HG02642 (cell line): ENCODE data around the gene CUX1.
"Not testable (repeated sequence)": the region's sequence is repeated elsewhere in the genome, so short reads cannot be mapped to it uniquely, and the experiment has no call there.

Source experiments
- ATAC-seq: cut with Tn5 transposase; IDR thresholded peaks from one replicate; pipeline ENCODE4 v1.9.1; 2021; ENCODE audit warnings: mild to moderate bottlenecking; ENCODE audit not compliant: unreplicated experiment, poor library complexity

Gene CUX1

DNA sequence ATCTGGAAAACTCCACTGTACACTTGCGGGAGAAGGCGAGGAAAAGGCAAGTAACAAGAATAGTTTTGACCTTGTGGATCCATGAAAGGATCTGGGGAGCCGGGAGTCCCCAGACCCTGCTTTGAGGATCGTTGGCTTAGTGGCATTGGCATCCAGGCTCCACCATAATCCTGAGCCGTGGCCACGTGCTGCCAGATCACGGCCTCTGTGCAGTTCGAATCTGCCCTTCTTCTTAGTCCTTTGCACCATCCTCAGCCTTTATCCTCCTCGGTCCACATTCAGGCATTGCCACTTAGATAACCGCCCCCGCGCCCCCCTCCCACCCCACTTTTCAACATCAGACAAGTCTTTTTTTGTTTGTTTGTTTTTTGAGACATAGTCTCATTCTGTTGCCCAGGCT is 201.4 kb downstream of the CUX1 start:
- ATAC-seq = no peak

DNA sequence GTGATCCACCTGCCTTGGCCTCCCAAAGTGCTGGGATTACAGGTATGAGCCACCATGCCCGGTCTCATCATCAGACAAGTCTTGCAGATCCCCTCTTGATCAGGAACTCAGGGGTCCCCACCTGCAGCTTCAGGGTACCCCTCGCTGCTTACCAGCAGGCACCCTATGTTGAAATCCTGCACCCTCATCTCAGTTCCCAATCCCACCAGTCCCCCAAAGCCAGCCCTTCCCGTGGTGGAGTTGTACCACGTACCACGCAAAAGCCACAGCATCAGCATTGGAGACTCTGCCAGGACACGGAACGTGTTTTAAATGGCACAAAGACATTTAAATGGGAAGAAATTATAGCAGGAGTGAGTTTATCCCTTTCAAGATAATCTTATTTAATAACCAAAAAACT is 202.0 kb downstream of the CUX1 start:
- ATAC-seq = no peak

DNA sequence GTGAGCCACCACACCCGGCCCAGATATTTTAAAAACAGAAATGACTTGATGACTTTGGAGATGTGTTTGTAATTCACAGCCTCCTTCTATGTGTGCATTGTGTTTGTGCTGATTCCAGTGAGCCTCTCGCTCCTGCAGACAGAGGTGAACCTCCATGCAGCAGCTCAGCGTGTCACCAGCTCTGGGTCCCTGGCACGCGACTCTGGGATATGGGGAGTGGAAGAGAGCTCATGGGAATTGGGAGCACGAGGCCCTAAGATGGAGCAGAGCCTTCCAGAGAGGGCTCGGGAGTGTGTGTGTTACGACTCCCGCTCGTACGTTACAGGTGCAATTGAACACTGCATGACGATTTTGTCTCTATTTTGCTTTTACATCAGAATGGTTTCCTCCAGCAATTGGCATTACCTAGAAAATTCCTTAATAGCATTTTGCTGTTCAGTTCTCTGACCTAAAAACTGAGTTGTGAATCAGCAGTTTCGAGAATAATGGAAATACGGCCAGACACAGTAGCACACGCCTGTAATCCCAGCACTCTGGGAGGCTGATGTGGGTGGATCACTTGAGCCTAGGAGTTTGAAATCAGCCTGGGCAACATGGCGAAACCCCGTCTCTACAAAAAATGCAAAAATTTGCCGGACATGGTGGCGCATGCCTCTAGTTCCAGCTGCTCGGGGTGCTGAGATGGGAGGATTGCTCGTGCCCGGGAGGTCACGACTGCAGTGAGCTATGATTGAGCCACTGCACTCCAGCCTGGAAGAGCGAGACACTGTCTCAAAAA is 204.6 kb downstream of the CUX1 start:
- no peak for ATAC-seq

DNA sequence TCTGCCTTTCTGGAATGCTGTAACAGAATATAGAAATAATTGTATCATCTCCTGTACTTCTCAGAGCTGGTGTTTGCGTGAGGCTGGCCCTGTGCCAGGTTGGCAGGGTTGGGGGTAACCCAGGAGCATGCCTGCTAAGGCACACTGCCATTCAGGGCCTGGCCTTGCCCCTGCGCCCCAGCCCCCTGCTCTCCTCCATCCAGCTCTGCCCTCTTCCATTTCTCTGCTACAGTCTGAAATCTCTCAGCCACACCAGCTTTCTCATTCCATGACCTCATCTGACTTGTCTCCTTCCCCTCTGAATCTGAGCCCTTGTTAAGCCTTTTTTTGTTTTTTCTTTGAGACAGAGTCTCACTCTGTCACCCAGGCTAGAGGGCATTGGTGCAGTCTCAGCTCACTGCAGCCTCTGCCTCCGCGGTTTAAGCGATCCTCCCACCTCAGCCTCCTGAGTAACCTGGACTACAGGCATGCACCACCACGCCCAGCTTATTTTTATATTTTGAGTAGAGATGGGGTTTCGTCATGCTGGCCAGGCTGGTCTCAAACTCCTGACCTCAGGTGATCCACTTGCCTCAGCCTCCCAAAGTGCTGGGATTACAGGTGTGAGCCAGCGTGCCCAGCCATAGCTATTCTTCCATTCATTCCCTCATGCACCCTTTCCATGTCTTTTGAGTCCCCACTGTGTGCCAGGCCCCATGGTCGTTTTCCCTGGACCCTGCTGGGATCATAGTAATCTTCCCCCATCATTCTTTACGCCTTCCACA is 206.8 kb downstream of the CUX1 start:
- no peak for ATAC-seq

DNA sequence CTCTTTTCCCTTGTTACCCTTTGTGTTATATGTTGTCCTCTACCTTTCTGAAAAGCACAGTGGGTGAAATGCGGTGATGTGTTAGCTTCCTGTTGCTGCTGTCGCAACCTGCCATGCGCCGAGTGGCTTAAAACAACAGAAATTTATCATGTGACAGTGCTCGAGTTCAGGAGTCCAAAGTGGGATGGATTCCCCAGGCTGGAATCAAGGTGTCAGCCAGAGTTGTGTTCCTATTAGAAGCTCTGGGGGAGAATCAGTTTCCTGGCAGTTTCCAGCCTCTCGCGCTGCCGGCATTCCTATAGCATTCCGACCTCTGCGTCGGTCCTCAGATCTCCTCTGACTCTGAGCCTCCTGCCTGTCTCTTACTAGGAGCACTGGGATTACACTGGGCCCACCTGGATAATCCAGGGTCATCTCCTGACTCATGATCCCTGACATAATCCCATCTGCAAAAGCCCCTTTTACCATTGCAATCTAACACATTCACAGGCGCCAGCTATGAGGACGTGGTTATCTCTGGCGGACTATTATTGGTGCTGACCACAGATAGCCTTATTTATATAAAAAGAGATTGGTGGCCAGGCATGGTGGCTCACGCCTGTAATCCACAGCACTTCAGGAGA is 207.5 kb downstream of the CUX1 start:
- no peak for ATAC-seq

DNA sequence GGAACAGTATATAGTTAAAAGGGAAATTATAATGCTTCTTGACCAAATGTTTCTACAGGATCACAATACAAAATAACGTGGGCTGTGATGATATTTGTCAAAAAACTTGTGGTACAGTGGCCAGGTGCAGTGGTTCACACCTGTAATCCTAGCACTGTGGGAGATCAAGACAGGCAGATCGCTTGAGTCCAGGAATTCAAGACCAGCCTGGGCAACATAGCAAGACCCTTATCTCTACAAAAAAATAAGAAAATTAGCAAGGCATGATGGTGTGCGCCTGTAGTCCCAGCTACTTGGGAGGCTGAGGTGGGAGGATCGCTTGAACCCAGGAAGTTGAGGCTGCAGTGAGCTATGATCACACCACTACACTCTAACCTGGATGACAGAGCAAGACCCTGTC is 208.4 kb downstream of the CUX1 start:
- ATAC-seq = not testable (repeated sequence)

DNA sequence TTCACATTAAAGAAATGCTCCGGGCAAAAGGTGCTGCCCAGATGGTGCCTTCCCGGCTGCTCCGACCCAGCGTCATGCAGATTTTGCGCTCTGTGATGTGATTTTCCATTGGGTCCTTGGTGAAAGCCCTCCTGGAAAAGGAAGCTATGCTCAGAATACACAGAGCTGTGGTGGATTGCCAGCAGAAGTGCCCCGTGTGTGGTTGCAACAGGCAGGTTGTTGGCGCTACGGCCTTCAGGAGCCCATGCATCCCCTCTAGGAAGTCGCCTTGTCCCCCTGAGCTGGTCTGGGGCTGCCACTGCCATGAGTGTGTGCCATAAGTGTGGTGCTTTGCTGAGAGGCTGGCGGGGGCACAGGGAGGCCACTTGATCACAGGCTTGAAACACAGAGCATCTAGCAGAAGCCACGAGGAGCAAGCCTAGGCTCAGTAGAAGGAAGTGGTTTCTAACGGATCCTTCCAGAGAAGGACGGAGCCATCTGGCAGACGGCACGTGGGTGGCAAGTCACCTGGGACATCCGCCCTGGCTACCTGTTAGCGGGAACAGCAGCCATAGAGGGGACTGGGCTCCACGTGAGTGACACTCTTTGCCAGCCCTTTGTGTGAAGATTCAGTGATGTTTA is 210.9 kb downstream of the CUX1 start:
- no peak for ATAC-seq

DNA sequence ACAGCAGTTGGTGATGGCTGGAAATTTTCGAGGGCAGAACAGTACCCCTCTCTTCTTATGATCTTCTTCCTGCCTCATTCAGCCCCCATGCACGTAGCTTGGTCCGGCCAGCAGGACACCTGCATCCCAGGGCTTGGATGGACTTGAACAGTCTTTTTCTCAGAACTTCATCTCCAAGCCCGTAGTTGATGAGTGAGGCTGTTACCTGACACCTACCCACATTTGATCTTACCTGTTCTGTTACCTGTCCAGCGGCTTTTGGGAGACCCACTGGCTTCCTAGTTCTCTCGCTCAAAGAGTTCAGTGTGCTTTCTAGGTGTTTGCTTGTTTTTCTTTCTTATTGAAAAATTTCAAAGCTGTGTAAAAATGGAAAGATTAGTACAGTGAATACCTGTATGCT is 212.2 kb downstream of the CUX1 start:
- no peak for ATAC-seq

DNA sequence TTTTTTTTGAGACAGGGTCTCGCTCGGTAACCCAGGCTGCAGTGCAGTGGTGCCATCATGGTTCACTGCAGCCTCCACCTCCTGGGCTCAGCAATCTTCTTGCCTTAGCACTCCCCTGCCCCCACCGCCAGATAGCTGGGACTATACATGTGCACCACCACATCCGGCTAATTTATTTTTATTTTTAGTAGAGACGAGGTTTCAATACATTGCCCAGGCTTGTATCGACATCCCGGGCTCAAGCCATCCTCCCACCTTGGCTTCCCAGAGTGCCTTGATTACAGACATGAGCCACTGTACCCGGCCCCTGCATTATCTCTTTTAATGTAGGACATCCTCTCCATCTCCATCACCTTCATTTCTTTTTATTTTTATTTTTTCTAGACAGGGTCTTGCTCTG is 213.3 kb downstream of the CUX1 start:
- peak; percentile 52 for ATAC-seq

DNA sequence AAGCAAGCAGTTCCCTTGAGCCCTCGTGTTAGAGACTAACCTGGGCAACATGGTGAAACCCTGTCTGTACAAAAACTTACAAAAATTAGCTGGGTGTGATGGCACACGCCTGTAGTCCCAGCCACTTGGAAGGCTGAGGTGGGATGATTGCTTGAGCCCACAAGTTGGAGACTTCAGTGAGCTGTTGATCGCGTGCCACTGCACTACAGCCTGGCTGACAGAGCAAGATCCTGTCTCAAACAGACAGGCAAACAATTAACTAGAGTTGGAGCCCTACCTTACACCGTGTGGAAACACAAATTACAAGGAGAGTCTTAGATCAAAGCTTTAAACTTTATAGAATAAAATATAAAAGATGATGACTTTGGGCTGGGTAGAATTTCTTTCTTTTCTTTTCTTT is 219.5 kb downstream of the CUX1 start:
- no peak for ATAC-seq

DNA sequence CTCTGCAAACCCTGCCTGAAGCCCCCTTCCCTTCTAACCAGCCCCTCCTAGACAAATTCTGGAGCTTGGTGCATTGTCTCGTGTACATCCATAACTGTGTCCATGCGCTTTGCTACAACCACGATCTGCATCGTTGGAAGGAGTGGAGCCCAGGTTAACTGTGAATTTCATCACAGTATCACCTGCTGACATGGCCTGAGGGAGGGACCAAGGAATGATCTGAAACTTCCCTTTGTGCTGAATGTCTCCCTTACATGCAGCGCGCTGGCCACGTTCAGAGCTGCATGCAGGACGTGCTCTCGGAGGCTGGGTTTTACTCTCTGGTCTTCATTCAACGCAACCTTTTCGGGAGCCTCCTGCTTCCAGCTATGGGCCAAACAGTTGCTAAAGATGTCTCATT is 222.3 kb downstream of the CUX1 start:
- no peak for ATAC-seq

DNA sequence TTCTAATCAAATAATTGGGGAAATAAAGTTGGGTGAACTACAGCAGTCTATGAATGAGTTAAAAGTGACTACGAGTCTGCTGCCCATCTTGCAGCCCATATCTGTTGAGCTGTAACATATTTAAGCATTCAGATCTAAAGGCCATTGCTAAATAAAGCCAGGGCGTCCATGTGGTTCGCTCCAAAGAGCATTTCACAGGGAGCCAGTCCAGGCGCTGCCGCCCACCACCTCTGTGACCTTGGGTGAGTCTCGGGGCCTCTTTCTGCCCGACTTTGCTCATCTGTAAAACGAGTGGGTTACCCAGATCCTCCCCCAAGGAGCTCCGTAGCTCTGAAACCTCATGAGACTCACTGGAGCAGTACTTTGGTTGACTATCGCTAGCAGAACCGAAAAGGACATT is 223.1 kb downstream of the CUX1 start:
- no peak for ATAC-seq

DNA sequence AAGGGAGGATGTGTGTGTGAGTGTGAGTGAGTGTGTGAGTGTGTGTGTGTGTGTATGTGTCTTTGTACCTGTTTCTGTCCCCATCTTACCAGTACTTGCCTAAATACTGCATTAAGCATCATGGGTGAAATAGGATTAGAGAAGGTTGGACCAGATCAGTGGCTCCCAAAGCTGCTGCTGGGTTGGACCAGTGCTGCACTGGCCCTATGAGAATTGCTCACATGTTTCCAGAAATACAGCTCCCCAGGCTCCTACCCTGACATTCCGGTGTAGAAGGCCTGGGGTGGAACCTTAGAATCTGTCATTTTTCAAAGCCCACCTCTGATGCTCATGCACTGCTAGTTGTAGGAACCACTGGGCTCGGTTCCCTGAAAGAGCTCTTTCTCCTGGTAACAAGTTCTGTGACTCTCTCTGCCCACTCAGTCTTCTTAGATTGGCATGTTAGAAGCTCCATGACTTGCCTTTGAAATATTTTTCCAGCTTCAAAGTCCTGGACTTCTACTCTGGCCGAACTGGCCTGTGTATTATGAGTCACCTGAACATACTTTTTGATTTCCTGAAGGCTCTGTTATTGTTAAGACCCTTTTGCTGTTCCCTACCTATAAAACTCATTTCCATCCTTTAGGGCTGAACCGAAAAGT is 224.7 kb downstream of the CUX1 start:
- ATAC-seq = no peak

DNA sequence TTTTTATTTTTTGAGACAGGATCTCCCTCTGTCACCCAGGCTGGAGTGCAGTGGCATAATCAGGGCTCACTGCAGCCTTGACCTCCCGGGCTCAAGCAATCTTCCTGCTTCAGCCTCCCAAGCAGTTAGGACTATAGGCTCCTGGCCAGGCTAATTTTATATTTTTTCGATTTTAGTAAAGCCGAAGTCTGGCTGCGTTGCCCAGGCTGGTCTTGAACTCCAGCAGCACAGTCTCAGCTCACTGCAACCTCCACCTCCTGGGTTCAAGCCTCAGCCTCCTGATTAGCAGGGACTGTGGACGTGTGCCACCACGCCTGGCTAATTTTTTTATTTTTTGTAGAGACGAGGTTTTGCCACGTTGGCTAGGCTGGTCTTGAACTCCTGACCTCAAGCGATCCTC is 225.4 kb downstream of the CUX1 start:
- not testable (repeated sequence) for ATAC-seq

DNA sequence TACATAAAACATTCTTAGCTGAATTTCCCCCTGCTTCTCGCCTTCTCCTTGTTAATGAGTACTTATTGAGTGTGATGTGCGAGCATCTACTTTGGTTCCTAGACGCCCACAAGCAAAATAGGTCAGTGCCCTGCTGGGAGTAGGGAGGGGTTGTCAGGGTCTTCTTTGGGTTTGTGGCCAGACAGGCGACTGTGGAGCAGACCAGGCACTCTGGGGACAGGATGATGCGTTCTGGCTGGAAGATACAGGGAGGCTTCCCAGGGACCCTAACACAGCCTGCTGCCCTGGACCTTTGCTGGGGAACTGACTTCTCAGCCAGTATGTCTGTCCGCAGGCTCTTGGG is 227.2 kb downstream of the CUX1 start:
- ATAC-seq = no peak

DNA sequence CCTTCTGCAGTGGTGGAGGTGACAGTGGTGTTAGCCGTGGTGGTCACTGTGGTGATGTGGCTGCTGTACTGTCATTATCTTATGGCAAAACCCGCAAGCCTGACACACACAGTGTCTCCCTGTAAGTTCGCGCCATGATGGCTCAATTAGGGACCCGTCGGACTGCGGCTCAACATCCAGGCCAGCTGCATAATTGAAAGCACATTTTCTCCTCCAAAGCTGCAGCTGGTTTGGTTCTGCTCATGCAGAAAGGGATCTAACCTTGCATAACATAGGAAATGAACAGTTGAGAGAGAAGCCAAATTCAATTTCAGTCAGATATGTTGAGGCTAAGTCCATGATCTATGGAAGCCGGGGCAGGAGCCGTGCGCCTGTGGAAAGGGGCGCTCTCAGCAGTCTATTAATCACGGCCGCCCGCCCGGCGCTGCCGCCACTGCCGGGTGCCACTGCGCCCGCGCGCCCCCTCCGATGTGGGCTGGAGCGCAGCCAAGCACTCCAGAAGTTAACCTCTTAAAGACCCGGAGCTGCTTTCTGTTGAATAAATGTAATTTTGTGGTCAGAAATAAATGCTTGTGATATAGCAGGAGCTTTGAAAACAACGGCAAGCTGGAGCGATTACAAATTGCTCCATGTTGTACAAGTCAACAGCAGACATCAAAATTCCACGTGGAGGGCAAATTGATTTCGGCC is 227.7 kb downstream of the CUX1 start:
- no peak for ATAC-seq

DNA sequence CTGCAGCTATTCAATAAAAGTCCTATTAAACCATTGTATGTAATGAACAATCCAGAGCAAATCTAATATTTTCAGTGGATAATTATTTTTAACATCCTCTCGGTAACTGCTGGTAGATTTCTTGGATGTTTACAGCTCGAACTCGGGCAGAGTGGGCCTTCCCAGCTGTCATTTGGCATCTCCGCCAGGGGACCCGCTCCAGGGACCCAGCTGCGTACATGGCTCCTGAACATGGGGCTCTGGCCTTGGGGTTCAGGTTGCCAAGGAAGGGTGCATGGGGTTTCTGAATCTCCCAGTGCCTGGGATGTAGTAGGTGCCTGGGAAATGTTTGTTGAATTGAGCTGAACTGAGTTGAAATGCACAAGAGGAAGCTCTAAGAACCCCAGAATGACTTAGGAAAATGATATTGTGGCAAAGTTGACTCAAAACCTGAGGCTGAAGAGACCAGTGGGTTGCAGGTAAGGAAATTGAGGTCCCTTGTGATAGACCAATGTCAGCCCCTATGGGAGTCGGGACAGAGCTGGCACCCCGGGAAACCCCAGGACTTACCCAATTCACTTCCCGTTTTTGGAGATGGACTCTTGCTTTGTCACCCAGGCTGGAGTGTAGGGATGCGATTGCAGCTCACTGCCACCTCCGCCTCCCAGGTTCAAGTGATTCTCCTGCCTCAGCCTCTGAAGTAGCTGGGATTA is 228.4 kb downstream of the CUX1 start:
- ATAC-seq = no peak

DNA sequence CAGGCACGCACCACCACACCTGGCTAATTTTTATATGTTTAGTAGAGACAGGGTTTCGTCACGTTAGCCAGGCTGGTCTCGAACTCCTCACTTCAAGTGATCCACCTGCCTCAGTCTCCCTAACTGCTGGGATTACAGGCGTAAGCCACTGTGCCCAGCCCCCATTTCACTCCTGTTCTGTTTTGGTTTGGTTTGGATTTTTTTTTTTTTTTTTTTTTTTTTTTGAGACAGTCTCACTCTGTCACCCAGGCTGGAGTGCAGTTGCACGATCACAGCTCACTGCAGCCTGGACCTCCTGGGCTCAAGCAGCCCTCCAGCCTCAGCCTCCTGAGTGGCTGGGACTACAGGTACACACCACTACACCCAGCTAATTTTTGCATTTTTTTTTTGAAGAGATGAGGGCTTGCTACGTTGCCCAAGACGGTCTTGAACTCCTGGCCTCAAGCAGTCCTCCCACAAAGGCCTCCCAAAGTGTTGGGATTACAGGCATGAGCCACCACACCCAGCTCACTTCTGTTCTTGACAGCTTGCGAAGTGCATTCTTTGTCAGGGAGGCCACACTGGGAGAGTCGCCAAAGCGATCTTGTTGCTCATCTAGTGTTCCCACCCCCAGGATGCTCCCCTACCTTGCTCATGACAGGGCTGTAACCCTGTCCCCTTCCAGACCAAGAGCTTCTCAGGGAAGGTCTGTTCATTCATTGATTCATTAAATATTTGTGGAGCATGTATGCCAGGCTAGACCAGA is 229.1 kb downstream of the CUX1 start:
- ATAC-seq = no peak

DNA sequence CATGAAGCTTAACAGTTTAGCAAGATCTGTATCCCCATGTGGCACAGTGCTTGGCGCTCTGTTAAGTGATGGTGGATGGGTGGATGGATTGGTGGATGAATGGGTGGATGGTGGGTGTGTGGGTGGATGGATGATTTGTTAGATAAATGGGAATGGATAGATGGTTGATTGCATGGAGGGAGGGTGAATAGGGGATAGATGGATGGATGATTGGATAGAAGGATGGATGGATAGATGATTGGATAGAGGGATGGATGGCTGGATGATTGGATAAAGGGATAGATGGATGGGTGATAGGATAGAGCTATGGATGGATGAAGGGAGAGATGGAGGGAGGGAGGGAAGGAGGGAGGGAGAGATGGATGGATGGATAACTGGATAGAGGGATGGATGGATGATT is 229.7 kb downstream of the CUX1 start:
- ATAC-seq = no peak
